Skeletal muscle satellite cell (primary cell): ENCODE results near the gene ZFP3.
A peak's percentile ranks its signal among the peaks of the same experiment; 100 is the strongest.
"Not testable (repeated sequence)": the region's sequence is repeated elsewhere in the genome, so short reads cannot be mapped to it uniquely, and the experiment has no call there.

Experiments
- H3K27me3 ChIP-seq: 2 replicates; pipeline ENCODE4 v1.7.0; 2013; ENCODE audit warnings: low read length; ENCODE audit not compliant: control insufficient read depth, insufficient read depth
- H3K36me3 ChIP-seq: 2 replicates; pipeline ENCODE4 v1.7.0; 2013; ENCODE audit warnings: mild to moderate bottlenecking, control low read depth, low read length; ENCODE audit not compliant: insufficient read depth
- H3K4me1 ChIP-seq: 2 replicates; pipeline ENCODE4 v1.7.0; 2013; ENCODE audit warnings: low read length; ENCODE audit not compliant: control insufficient read depth, insufficient read depth
- H3K4me2 ChIP-seq: 2 replicates; pipeline ENCODE4 v1.7.0; 2013; ENCODE audit warnings: mild to moderate bottlenecking, low read length
- H3K4me3 ChIP-seq: 2 replicates; pipeline ENCODE4 v1.7.0; 2013; ENCODE audit warnings: low read length
- H3K9ac ChIP-seq: 2 replicates; pipeline ENCODE4 v1.7.0; 2013; ENCODE audit warnings: mild to moderate bottlenecking, low read depth, low read length, moderate library complexity
- H3K9me3 ChIP-seq: replicated peaks from 2 replicates; pipeline ENCODE4 v1.7.0; 2013; ENCODE audit warnings: mild to moderate bottlenecking, control low read depth, low read length

The ZFP3 gene

GRCh38 chr17:5120036-5120435 lies 41.8 kb downstream of the ZFP3 start:
- H3K4me2 ChIP-seq = no peak overlapping the region
- H3K4me3 ChIP-seq = no peak overlapping the region
- peaks cover 5% of the 10 kb centered on the region for H3K4me1 ChIP-seq
- H3K27me3 ChIP-seq = peaks cover 72% of the 10 kb centered on the region
- H3K9ac ChIP-seq = no peak overlapping the region
- no peaks in the 10 kb centered on the region for H3K9me3 ChIP-seq
- H3K36me3 ChIP-seq = no peaks in the 10 kb centered on the region

DNA sequence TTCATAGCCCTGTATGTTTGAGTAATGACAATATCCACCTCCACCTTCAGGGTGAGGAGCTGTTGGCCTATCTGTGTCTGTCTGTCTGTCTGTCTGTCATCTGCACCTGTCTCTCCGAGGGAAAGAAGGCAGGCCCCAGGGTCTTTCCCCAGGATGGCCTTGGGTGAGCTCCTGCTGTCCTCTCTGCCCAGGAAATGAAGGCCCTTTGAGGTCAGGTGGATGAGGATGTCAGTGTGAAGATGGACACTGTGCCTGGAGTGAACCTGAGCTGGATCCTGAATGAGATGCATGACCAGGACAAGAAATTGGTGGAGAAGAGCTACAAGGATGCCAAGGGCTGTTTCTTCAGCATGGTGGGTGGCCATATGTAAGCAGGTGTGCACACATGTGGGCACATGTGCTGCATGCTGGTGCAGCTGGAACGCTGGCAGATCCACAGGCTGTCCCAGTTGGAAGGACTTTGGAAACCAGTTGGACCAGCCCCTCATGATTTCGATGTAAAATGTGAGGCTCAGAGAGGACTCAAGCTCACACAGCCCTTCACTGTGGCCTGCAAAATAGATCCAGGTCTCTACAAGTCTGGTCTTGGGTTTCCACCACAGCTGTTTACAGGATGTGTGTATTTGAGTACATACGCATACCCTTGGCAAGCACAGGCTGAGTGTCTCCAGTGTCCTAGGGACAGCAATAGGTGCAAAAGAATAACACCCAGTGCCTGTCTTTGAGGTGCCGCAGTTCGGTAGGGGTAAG lies 42.3 kb downstream of the ZFP3 start:
- H3K9me3 ChIP-seq, H3K36me3 ChIP-seq, H3K4me1 ChIP-seq, H3K4me2 ChIP-seq, H3K4me3 ChIP-seq, H3K9ac ChIP-seq: not testable (repeated sequence)
- H3K27me3 ChIP-seq = peaks cover 68% of the 10 kb centered on the region

- Histone ChIP-seq H3K9ac (no peak overlapping the region), H3K4me3 (no peak overlapping the region), H3K36me3 (no peaks in the 10 kb centered on the region), H3K4me1 (peaks cover 5% of the 10 kb centered on the region), H3K4me2 (no peak overlapping the region), H3K27me3 (peaks cover 64% of the 10 kb centered on the region), H3K9me3 (no peaks in the 10 kb centered on the region)
Observed at GRCh38 chr17:5121186-5121841, 43.0 kb downstream of the ZFP3 start.

GRCh38 chr17:5122056-5122455 lies 43.8 kb downstream of the ZFP3 start:
- peaks cover 58% of the 10 kb centered on the region for H3K27me3 ChIP-seq
- H3K4me1 ChIP-seq, H3K9me3 ChIP-seq, H3K36me3 ChIP-seq: not testable (repeated sequence)
- peak overlapping the region; percentile 65 for H3K9ac ChIP-seq
- peak overlapping the region; percentile 73 for H3K4me3 ChIP-seq
- peak overlapping the region; percentile 85 for H3K4me2 ChIP-seq

DNA sequence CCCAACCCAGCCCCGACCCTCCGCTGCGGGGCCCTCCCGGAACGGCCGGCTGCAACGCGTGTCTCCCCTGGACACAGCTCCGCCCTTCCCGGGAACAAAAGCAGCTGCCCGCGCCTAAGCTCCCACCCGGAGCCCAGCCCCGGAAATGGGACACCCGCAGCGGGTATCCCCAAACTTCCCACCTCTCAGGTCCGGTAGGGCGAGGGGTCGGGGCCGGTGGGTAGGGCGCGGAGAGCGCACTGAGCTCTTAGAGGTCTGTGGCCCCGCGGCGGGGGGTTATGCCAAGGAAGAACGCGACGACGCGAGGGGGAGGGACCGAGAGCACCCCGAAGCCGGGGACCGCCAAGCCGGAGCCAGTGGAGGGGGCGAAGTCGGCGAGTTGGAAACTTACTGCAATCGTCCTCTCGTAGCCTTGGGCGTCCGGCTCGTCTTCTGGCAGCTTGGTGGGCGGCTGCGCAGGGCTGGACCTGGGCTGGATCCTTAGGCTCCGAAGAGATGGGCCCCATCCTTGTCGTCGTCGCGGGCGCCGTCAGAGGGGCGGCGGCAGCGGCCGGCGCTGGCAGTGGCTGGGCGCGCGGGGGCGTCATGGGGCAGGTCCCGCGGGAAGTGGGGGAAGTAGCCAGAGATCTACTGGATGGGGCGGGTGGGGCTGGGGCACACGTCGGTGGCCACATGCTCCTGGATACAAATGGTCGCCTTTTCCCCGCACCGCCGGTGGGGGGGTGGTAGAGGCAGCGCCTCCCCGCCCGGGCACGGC lies 44.5 kb downstream of the ZFP3 start:
- H3K4me1 ChIP-seq = peaks cover 5% of the 10 kb centered on the region
- H3K27me3 ChIP-seq = peaks cover 53% of the 10 kb centered on the region

DNA sequence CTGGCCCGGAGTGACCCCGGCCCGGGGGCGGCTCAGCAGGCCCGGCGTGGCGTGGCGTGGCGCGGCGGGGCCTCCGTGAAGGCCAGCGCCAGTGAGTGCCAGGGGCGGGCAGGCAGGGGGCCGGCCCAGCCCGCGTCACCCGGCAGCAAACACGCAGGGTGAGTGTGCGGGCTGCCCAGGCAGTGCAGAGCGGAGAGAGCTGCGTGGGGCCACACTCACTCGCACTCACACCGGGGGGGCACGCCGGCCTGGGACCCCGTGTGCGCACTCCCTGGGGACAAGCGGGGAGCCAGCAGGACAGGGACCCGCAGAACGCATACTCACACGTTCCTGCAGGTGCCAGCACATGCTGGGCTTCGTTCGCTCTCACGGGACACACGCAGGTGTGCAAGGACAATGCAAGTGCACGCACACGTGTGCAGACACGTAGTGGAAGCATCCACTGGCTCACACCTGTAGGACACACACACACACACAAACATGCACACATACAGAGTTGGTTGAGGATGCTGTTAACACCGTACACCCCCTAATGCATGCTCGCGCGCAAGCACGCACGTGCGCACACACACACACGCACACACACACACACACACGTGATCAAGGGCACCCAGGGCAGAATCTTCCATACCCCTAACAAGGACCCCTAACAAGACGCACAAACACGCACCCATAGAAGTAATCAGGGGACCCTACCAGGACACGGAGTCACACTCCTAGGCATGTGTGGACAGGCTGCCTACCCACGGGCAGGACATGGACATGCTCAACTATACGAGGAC lies 45.3 kb downstream of the ZFP3 start:
- Histone ChIP-seq H3K9me3 (no peaks in the 10 kb centered on the region), H3K27me3 (peaks cover 46% of the 10 kb centered on the region), H3K4me2 (peak overlapping the region; percentile 85), H3K4me1 (peaks cover 5% of the 10 kb centered on the region), H3K4me3 (no peak overlapping the region), H3K9ac (no peak overlapping the region), H3K36me3 (no peaks in the 10 kb centered on the region)

More for the DNA sequence above, 44.5 kb downstream of the ZFP3 start:
- Histone ChIP-seq H3K9me3 (no peaks in the 10 kb centered on the region), H3K4me3 (peak overlapping the region; percentile 73), H3K9ac (peak overlapping the region; percentile 65), H3K4me2 (peak overlapping the region; percentile 85), H3K36me3 (no peaks in the 10 kb centered on the region)

DNA sequence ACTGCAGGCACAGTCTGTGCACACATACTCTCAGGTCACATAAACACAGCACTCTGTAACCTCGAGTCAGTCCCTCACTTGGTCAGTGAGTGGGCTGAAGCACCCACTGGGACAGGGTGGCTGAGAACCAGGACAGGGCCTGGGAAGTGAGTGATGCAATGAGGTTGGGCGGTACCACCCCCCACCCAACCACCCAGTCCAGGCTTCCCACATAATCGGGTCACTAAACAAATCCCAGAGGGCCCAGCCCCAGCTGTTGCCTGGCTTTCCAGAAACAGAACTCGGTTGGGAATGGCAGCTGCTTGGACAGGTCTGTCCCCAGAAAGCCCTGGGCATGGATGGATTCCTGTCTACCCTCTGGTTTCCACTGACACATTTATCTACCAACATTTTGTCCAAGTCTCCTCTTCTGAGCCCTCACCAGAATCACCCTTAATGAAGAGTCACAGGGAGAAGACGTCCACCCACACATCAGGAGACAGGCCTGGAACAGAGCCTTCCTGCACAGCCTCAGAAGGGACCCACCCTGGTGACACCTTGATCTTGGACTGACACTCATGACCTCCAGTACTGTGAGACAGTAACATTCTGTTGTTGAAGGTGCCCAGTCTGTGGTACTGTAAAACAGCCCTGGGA lies 46.0 kb downstream of the ZFP3 start:
- H3K9me3 ChIP-seq, H3K4me3 ChIP-seq, H3K9ac ChIP-seq, H3K4me1 ChIP-seq, H3K36me3 ChIP-seq, H3K4me2 ChIP-seq: not testable (repeated sequence)
- H3K27me3 ChIP-seq = peaks cover 42% of the 10 kb centered on the region

DNA sequence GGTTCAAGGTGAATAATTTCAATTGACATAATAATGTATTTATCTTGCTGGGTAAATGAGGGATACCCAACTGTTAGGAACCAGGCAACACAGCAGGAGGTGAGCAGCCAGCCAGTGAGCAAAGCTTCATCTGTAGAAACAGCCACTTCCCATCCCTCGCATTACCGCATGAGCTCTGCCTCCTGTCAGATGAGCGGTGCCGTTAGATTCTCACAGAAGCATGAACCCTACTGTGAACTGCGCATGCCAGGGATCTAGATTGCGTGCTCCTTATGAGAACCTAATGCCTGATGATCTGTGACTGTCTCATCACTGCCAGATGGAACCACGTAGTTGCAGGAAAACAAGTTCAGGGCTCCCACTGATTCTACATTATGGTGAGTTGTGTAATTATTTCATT lies 46.6 kb downstream of the ZFP3 start:
- H3K4me3 ChIP-seq, H3K36me3 ChIP-seq, H3K9ac ChIP-seq, H3K4me1 ChIP-seq, H3K4me2 ChIP-seq, H3K9me3 ChIP-seq: not testable (repeated sequence)
- peaks cover 42% of the 10 kb centered on the region for H3K27me3 ChIP-seq

DNA sequence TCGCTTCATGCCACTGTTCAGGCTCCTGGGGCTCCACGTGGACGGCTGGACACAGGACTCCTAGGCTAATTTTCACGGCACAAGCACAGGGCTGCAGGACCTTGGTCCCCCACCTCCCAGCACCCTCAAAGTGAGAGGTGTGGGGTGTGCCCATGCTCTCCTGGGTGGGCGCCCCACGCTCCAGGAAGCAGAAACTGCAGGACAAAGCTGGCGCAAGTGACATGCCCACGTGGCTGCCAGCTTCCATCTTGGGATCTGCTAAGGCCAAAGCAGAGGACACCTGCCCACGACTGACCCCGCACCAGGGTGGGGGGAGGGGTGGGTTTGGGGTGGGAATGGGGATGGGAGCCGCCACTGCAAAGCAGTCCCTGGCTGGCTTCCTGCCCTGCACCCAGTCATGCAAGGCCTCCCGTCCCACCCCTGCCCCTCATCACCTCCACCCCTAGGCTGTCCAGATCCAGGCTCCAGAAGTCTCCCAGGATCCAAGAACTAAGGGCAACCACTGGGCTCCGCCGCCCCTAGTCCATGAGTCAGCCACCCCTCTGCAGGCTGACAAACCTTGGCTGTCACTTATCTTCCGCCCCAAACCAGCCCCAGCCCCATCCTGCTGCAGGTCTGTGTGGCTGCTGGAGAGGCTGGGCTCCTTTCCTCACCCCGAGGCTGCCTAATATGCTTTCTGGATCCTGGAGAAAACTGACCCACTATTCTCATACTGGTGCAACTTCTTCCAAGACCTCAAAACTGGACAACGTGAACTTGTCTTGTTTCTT lies 48.6 kb downstream of the ZFP3 start:
- H3K4me2 ChIP-seq = no peak overlapping the region
- H3K36me3 ChIP-seq = no peaks in the 10 kb centered on the region
- peaks cover 27% of the 10 kb centered on the region for H3K27me3 ChIP-seq
- H3K4me3 ChIP-seq = no peak overlapping the region
- no peaks in the 10 kb centered on the region for H3K9me3 ChIP-seq
- peaks cover 5% of the 10 kb centered on the region for H3K4me1 ChIP-seq
- H3K9ac ChIP-seq = no peak overlapping the region

DNA sequence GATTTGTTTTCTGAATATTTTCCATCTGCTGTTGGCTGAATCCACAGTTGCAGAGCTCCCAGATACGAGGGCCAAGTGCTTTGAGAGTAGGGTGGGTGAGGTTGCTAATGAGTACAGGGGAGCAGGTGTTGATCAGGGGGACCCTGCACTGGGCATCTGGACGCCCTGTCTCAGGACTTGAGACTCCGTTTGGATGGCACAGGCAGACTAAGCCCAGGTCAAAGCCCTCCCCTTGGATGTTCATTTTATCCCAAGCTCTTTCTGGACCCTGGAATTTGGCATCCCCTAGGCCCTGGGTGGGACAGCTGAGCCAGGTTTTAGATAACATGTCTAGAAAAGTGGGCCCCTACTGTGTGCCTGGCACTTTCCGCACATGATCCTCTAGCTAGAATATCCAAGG lies 49.6 kb downstream of the ZFP3 start:
- H3K4me2 ChIP-seq = no peak overlapping the region
- H3K9ac ChIP-seq = no peak overlapping the region
- no peaks in the 10 kb centered on the region for H3K36me3 ChIP-seq
- H3K4me1 ChIP-seq = no peaks in the 10 kb centered on the region
- peaks cover 19% of the 10 kb centered on the region for H3K27me3 ChIP-seq
- H3K4me3 ChIP-seq = no peak overlapping the region
- H3K9me3 ChIP-seq = no peaks in the 10 kb centered on the region
